DOHH2 (cell line): ENCODE data around the gene DENND6B.

ENCODE experiments used
- H3F3A ChIP-seq: fragments of 200-600 bp; sonication (generic), shearing (Covaris generic); 2 replicates; pipeline ENCODE4 v1.6.0; 2016; ENCODE audit warnings: antibody characterized with exemption, mild to moderate bottlenecking; ENCODE audit not compliant: control insufficient read depth, insufficient read depth
- H3K27ac ChIP-seq: fragments of 200-600 bp; sonication (generic); 2 replicates; pipeline ENCODE4 v1.5.1; 2014; ENCODE audit warnings: low read depth, mild to moderate bottlenecking, low read length, moderate library complexity
- H3K27me3 ChIP-seq: fragments of 200-600 bp; sonication (generic); 2 replicates; pipeline ENCODE4 v1.6.1; 2014; ENCODE audit warnings: mild to moderate bottlenecking, low read length, mixed read lengths; ENCODE audit not compliant: control insufficient read depth
- H3K36me3 ChIP-seq: fragments of 200-600 bp; sonication (generic); 2 replicates; pipeline ENCODE4 v1.6.1; 2014; ENCODE audit warnings: mild to moderate bottlenecking, low read length, moderate library complexity, mixed read lengths; ENCODE audit not compliant: control insufficient read depth
- H3K4me1 ChIP-seq: fragments of 200-600 bp; sonication (generic); 2 replicates; pipeline ENCODE4 v1.6.1; 2014; ENCODE audit warnings: mild to moderate bottlenecking, low read length, mixed read lengths; ENCODE audit not compliant: control insufficient read depth
- H3K4me2 ChIP-seq: fragments of 200-600 bp; sonication (generic); 2 replicates; pipeline ENCODE4 v1.6.0; 2014; ENCODE audit warnings: mild to moderate bottlenecking, low read length, moderate library complexity
- H3K4me3 ChIP-seq: fragments of 200-600 bp; sonication (generic); 2 replicates; pipeline ENCODE4 v1.5.1; 2014; ENCODE audit warnings: mild to moderate bottlenecking, low read length, mixed read lengths
- H3K79me2 ChIP-seq: fragments of 200-600 bp; sonication (generic); 2 replicates; pipeline ENCODE4 v1.6.1; 2014; ENCODE audit warnings: mild to moderate bottlenecking, low read length, mixed read lengths; ENCODE audit not compliant: control insufficient read depth
- H3K9me2 ChIP-seq: fragments of 200-600 bp; sonication (generic); replicated peaks from 2 replicates; pipeline ENCODE4 v1.6.1; 2014; ENCODE audit warnings: mild to moderate bottlenecking, low read length, mixed read lengths; ENCODE audit not compliant: control insufficient read depth
- H3K9me3 ChIP-seq: fragments of 200-600 bp; sonication (generic); 2 replicates; pipeline ENCODE4 v1.6.1; 2014; ENCODE audit warnings: antibody characterized with exemption, low read length, mixed read lengths; ENCODE audit not compliant: control insufficient read depth, insufficient read depth
- H4K20me1 ChIP-seq: fragments of 200-600 bp; sonication (generic); 2 replicates; pipeline ENCODE4 v1.6.0; 2014; ENCODE audit warnings: low read depth, mild to moderate bottlenecking, antibody characterized with exemption, low read length, moderate library complexity; ENCODE audit not compliant: control insufficient read depth, insufficient read depth
- EZH2phosphoT487 ChIP-seq: fragments of 200-600 bp; sonication (generic); IDR thresholded peaks from 2 replicates; pipeline ENCODE4 v1.6.1; 2017; ENCODE audit warnings: borderline replicate concordance, mild to moderate bottlenecking, antibody characterized with exemption, low read length, moderate library complexity, mixed read lengths
- TF ChIP-seq, protein P1 (sequence below): fragments of 200-600 bp; sonication (generic); IDR thresholded peaks from one replicate; pipeline ENCODE4 v1.5.1; 2014; ENCODE audit warnings: antibody characterized with exemption, mild to moderate bottlenecking, low read depth, low read length; ENCODE audit not compliant: poor library complexity, severe bottlenecking

Gene DENND6B

DNA sequence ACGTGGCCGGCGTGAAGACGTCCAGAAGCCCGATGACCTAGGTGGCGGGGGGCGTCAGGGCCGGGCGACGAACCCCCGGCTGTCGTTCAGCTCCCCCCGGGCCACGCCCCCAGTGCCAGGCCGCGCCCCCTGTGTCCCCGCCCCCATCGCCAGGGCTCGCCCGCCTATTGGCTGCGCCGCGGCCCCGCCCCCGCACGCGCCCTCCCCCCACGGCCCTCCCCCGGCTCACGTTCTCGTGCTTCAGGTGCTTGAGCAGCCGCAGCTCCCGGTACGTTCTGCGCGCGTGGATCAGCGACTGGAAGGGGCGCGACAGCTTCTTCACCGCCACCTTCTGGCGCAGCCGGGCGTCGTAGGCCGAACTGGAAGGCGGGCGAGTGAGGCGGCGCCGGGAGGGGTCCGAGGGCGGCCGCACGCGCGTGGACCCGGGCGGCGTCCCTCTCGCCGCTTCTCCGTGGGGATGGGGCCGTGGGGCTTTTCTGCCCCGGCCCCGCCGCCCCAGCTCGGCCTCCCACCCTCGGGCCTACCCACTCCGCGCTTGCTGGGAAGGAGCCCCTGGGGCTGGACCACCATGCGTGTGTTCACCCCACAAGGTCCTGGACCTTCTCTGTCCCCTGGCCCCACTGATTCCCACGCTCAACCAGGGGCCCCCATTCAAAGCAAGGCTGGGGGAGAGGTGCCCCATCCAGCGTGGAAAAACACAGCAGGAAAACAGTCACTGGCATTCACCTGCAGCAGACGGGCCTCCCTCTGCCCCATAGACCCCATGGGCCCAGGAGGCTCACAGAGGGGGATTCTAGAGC is 59.0 kb downstream of the DENND6B start:
- no peak overlapping the region for H3K27ac ChIP-seq
- H4K20me1 ChIP-seq = peaks cover 5% of the 10 kb centered on the region; the same call in 1 of the 2 replicates
- peaks cover 50% of the 10 kb centered on the region for H3K4me1 ChIP-seq
- H3K4me3 ChIP-seq = peak overlapping the region; percentile 53
- no peaks in the 10 kb centered on the region for H3K9me2 ChIP-seq
- H3K27me3 ChIP-seq = 0 out of 2 replicates have a peak, but pooled peaks cover 3% of the 10 kb centered on the region
- peaks cover 6% of the 10 kb centered on the region; the same call in 1 of the 2 replicates for H3F3A ChIP-seq
- H3K36me3 ChIP-seq = no peaks in the 10 kb centered on the region
- no peaks in the 10 kb centered on the region for H3K79me2 ChIP-seq
- H3K9me3 ChIP-seq = no peaks in the 10 kb centered on the region
- H3K4me2 ChIP-seq = peak overlapping the region; percentile 74
- TF ChIP-seq, protein P1, sequence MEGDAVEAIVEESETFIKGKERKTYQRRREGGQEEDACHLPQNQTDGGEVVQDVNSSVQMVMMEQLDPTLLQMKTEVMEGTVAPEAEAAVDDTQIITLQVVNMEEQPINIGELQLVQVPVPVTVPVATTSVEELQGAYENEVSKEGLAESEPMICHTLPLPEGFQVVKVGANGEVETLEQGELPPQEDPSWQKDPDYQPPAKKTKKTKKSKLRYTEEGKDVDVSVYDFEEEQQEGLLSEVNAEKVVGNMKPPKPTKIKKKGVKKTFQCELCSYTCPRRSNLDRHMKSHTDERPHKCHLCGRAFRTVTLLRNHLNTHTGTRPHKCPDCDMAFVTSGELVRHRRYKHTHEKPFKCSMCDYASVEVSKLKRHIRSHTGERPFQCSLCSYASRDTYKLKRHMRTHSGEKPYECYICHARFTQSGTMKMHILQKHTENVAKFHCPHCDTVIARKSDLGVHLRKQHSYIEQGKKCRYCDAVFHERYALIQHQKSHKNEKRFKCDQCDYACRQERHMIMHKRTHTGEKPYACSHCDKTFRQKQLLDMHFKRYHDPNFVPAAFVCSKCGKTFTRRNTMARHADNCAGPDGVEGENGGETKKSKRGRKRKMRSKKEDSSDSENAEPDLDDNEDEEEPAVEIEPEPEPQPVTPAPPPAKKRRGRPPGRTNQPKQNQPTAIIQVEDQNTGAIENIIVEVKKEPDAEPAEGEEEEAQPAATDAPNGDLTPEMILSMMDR = peak; percentile 43
- TF ChIP-seq EZH2phosphoT487 = no peak

DNA sequence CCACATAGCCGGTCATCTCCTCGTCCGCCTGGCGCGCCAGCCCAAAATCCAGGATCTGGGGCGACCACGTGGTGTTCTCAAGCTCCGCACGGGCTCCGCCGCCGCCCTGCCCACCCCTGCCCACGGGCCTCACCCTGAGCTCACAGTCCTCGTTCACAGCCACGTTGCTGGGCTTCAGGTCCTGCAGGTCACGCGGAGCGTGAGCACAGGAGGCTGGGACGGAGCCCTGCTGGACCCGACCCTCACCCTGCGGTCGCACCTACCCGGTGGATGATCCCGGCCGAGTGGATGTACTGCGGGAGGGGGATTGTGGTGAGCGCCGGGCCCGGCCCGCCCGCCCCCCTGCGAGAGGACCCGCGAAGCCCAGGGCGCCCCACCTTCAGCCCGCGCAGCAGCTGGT is 59.8 kb downstream of the DENND6B start:
- H3K9me2 ChIP-seq = no peaks in the 10 kb centered on the region
- H3K27ac ChIP-seq = no peak overlapping the region
- H3K9me3 ChIP-seq = no peaks in the 10 kb centered on the region
- peaks cover 1% of the 10 kb centered on the region; the same call in 1 of the 2 replicates for H3K79me2 ChIP-seq
- TF ChIP-seq EZH2phosphoT487 = no peak
- TF ChIP-seq, protein P1 = no peak
- 0 out of 2 replicates have a peak, but pooled peaks cover 3% of the 10 kb centered on the region for H3K27me3 ChIP-seq
- H4K20me1 ChIP-seq = 0 out of 2 replicates have a peak, but pooled peaks cover 3% of the 10 kb centered on the region
- H3K4me3 ChIP-seq = no peak overlapping the region
- no peaks in the 10 kb centered on the region for H3K36me3 ChIP-seq
- no peak overlapping the region; the same call in 1 of the 2 replicates for H3K4me2 ChIP-seq
- H3F3A ChIP-seq = peaks cover 6% of the 10 kb centered on the region; the same call in 1 of the 2 replicates
- H3K4me1 ChIP-seq = peaks cover 56% of the 10 kb centered on the region

DNA sequence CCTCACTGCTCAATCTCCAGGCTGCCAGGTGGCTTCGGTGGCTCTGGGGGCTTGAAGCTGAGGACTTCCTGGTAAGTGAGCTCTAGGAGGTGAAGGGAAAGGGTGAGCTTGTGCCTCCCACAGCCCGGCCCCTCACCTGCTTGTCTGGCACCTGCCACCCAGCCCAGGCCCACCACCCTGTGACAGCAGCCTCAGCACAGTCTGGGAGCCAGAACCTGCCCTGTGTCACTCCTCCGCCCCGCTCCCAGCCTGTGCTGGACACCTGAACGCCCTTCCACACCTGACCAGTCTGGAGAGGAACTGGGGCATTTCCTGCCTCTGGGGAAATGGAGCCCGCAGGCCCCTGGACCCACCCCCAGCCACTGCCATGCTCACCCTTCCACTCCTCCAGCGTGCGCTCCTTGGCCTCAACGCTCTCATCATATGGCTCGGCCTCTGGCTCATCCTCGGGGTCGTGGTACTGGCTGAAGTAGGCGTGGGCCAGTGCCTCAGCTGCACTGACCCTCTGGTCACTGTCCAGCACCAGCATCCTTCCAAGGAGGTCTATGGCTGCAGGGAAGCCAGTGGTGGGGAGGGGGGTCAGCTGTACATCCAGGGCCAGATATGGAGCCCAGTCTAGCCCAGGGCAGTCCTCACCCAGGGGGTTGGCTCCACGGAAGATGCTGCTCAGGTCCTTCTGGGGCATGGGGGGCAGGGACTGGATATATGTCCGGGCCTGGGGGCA is 61.7 kb downstream of the DENND6B start:
- Histone ChIP-seq H3K4me3 (no peak overlapping the region), H3F3A (no peaks in the 10 kb centered on the region), H3K9me3 (no peaks in the 10 kb centered on the region), H3K4me1 (peaks cover 49% of the 10 kb centered on the region), H3K27me3 (no peaks in the 10 kb centered on the region), H4K20me1 (0 out of 2 replicates have a peak, but pooled peaks cover 3% of the 10 kb centered on the region), H3K4me2 (no peak overlapping the region), H3K36me3 (no peaks in the 10 kb centered on the region), H3K27ac (no peak overlapping the region), H3K79me2 (peaks cover 14% of the 10 kb centered on the region), H3K9me2 (no peaks in the 10 kb centered on the region)
- TF ChIP-seq, protein P1 = no peak
- TF ChIP-seq EZH2phosphoT487 = no peak
